ENCODE data around the gene VGLL4.
"Not testable (repeated sequence)": the region's sequence is repeated elsewhere in the genome, so short reads cannot be mapped to it uniquely, and the experiment has no call there.

DNA sequence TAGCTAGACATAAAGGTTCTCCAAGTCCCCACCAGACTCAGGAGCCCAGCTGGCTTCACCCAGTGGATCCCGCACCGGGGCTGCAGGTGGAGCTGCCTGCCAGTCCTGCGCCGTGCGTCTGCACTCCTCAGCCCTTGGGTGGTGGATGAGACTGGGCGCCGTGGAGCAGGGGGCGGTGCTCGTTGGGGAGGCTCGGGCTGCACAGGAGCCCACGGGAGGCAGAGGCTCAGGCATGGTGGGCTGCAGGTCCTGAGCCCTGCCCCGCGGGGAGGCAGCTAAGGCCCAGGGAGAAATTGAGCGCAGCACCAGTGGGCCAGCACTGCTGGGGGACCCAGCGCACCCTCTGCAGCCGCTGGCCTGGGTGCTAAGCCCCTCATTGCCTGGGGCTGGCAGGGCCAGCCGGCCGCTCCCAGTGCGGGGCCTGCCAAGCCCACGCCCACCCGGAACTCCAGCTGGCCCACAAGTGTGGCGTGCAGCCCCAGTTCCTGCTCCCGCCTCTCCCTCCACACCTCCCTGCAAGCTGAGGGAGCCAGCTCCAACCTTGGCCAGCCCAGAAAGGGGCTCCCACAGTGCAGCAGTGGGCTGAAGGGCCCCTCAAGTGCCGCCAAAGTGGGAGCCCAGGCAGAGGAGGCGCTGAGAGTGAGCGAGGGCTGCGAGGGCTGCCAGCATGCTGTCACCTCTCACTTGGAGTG lies 130.4 kb downstream of the VGLL4 start:
- TF ChIP-seq, protein P1, sequence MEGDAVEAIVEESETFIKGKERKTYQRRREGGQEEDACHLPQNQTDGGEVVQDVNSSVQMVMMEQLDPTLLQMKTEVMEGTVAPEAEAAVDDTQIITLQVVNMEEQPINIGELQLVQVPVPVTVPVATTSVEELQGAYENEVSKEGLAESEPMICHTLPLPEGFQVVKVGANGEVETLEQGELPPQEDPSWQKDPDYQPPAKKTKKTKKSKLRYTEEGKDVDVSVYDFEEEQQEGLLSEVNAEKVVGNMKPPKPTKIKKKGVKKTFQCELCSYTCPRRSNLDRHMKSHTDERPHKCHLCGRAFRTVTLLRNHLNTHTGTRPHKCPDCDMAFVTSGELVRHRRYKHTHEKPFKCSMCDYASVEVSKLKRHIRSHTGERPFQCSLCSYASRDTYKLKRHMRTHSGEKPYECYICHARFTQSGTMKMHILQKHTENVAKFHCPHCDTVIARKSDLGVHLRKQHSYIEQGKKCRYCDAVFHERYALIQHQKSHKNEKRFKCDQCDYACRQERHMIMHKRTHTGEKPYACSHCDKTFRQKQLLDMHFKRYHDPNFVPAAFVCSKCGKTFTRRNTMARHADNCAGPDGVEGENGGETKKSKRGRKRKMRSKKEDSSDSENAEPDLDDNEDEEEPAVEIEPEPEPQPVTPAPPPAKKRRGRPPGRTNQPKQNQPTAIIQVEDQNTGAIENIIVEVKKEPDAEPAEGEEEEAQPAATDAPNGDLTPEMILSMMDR (IDR thresholded peaks at IDR 0.05): not testable (repeated sequence)
- TF ChIP-seq POLR2A, POLR2AphosphoS5, EP300 (IDR thresholded peaks at IDR 0.05): not testable (repeated sequence)
